NCI-H69 (cell line): ENCODE results near the gene BRIP1.
A peak's percentile ranks its signal among the peaks of the same experiment; 100 is the strongest.

ENCODE experiments used
- DNase-seq: peaks from one replicate; lab custom pipeline; 2025; lab: John Stamatoyannopoulos, UW

Gene BRIP1

GRCh38 chr17:61662186-61662585, 201.1 kb downstream of the BRIP1 start:
- no peak for DNase-seq

- no peak for DNase-seq
These were observed 202.4 kb downstream of the BRIP1 start for GRCh38 chr17:61660746-61661485.

GRCh38 chr17:61659437-61659836, 203.9 kb downstream of the BRIP1 start:
- no peak for DNase-seq

- no peak for DNase-seq
These were observed 205.1 kb downstream of the BRIP1 start for GRCh38 chr17:61658183-61658582.

DNA sequence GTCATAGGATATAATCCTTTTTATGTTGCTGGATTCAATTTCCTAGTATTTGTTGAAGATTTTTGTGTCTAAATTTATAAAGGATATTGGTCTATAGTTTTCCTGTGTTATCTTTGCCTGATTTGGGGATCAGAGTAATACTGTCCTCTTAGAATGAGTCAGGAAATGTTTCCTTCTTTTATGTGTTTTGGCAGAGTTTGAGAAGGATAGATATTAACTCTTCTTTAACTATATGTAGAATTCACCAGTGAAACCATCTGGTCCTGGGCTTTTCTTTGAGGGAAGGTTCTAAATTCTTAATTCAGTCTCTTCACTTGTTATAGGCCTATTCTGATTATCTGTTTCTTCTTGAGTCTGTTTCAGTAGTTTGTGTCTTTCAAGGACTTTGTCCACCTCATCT, 206.0 kb downstream of the BRIP1 start:
- DNase-seq, result no peak

DNA sequence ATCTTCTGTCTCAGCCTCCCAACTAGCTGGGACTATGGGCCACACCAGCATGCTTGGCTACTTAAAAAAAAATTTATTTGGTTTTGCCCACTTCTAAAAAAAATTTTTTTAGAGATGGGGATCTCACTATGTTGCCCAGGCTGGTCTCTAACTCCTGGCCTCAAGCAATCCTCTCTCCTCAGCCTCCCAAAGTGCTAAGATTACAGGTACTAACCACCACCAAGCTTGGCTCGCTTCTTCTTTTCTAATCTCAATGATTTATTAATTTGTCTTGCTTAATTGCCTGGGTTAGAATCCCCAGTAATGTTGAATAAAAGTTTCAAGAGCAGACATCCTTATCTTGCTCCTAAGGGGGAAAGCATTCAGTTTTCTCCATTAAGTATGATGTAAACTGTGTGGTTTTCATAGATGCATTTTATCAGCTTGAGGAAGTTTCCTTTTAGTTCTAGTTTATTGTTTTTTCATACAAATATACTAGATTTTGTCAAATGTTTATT, 206.6 kb downstream of the BRIP1 start:
- DNase-seq, result no peak

- DNase-seq, result no peak
These were observed 212.6 kb downstream of the BRIP1 start for GRCh38 chr17:61650749-61651148.

DNA sequence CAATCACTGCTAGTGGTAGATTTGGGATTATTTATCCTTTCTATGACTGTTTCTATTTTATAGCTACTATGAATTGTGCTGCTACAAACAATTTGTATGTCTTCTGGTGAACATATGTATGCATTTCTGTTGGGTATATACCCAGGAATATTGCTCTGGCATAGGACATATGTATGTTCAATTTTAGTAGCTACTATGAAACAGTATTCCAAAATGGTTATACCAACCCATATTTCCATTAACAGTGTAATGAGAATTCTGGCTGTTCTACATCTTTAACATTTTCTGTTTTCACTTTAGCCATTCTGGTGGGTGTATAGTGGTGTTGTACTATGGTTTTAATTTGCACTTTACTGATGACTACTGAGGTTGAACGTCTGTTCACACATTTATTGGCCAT, 214.7 kb downstream of the BRIP1 start:
- DNase-seq, result no peak

- DNase-seq, result no peak
These were observed 216.3 kb downstream of the BRIP1 start for GRCh38 chr17:61647047-61647446.

GRCh38 chr17:61646482-61646881, 216.8 kb downstream of the BRIP1 start:
- no peak for DNase-seq

- no peak for DNase-seq
These were observed 217.4 kb downstream of the BRIP1 start for GRCh38 chr17:61645920-61646319.

DNA sequence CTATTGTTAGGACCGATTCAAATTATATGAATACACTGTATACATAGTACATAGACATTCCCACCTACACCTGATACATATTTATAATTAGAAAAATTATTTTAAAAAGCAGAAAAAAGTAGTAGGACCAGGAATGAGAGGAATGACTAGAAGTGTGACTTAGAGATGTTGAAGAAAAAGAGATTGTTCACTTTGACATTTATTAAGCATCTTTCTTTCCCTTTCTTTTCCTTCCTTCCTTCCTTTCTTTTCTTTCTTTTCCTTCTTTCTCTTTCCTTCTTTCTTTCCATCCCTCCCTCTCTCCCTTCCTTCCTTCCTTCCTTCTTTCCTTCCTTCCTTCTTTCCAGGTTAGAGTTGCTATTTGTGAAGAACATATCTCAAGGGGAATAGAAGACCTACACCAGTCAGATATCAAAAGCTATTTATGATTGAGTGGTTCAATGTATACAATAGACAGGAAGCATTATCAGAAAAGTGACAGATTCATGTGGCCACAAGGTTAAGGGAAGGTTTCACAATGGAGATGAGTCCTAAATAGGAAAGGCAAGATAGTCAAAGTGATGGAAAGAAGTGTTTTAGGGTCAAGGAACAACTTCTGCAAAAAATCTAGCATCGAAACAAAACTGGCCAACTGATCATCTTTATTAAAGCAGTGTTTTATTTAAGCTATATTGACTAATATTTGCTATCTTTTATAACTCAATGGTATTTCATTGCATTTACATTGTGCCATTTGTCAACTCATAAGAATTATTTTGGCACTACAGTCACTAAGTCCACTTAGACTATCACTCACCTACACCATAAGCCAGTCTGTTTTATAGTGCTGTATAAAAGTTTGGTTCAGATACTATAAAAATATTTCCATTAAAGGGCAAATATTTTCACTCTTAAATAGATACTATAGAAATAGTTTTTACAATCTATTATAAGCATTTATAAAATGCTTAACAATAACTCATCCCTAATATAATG, 218.2 kb downstream of the BRIP1 start:
- no peak for DNase-seq

- DNase-seq, result no peak
These were observed 220.6 kb downstream of the BRIP1 start for GRCh38 chr17:61642768-61643167.

DNA sequence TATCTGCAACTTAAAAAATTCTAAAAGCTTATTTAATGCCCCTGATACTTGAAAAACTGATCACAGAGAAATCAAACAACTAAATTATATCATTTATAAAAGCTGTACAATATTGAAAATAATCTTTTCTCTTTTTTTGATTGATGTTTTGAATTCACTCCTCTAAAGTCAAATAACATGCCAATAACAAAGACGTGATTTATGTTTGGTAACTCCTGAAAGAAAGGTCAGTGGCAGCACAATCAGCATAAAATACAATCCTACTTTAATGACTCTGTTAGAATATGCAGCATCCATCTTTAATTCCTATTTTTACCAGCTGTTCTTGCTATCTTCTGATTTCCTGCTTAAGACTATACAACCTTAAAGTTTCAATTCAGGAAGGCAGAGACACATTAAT, 221.6 kb downstream of the BRIP1 start:
- DNase-seq, result no peak

GRCh38 chr17:61641084-61641483, 222.2 kb downstream of the BRIP1 start:
- no peak for DNase-seq

DNA sequence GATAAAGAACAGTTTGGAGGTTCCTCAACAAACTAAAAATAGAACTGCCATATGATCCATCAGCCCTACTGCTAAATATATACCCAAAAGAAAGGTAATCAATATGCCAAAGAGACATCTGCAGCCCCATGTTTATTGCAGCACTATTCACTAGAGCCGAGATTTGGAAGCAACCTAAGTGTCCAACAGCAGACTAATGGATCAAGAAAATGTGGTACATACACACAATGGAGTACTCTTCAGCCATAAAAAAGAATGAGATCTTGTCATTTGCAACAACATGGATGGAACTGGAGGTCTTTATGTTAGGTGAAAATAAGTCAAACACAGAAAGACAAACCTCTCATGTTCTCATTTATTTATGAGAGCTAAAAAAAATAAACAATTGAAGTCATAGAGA, 223.5 kb downstream of the BRIP1 start:
- DNase-seq, result no peak

DNA sequence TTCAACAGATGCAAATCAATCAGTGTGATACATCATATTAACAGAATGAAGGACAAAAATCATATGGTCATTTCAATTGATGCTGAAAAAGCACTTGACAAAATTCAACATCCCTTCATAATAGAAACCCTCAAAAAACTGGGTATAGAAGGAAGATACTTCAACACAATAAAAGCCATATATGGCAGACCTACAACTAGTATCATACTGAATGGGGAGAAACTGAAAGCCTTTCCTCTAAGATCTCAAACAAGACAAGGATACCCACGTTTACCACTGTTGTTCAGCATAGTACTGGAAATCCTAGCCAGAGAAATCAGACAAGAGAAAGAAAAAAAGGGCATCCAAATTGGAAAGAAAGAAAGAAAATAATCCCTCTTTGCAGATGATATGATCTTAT, 225.2 kb downstream of the BRIP1 start:
- DNase-seq, result no peak

GRCh38 chr17:61635913-61636432, 227.4 kb downstream of the BRIP1 start:
- peak; percentile 70 for DNase-seq

DNA sequence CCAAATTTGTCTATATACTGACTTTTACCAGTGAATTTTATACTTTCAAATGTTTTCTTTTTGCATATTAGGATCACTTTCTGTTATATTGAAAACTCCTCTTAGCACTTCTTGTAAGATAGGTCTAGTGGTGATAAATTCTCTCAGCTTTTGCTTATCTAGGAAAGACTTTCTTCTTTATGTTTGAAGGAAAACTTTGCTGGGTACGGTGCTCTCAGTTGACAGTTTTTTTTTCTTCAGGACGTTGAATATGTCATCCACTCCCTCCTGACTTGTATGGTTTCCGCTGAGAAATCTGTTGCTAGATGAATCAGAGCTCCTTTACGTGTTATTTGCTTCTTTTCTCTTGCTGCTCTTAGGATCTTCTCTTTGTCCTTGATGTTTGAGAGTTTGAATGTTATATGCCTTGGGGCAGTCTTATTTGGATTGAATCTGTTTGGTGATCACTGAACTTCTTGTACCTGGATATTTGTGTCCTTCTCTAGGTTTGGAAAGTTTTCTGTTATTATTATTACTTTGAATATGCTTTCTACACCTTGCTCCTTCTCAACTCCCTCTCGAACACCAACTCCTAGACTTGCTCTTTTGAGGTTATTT, 228.3 kb downstream of the BRIP1 start:
- no peak for DNase-seq

- DNase-seq, result no peak
These were observed 229.3 kb downstream of the BRIP1 start for GRCh38 chr17:61634011-61634539.

- no peak for DNase-seq
These were observed 230.5 kb downstream of the BRIP1 start for GRCh38 chr17:61632826-61633225.

- DNase-seq, result no peak
These were observed 231.5 kb downstream of the BRIP1 start for GRCh38 chr17:61631800-61632199.
